ENCODE data around the gene PRDM10. TPM values are rescaled to one million over a fixed set of nuclear protein-coding genes. Genes with fewer than 3 reads are reported as not detected.

Gene PRDM10
- total RNA-seq, 1 experiment from 2014 or later, result 7.7 TPM

- Histone ChIP-seq H3K23me2 (ENCODE audit: insufficient read length, low read depth, low read length, poor library complexity, severe bottlenecking) (no peaks in the 10 kb centered on the region), H3K79me2 (ENCODE audit: insufficient read depth, low read length) (no peaks in the 10 kb centered on the region), H2BK20ac (ENCODE audit: low read depth, low read length, poor library complexity, severe bottlenecking) (no peak overlapping the region), H2BK15ac (ENCODE audit: low read depth, low read length) (no peak overlapping the region), H4K91ac (ENCODE audit: insufficient read length, low read depth, low read length) (no peak overlapping the region), H2AFZ (ENCODE audit: low read length) (no peak overlapping the region), H2AK5ac (ENCODE audit: insufficient read length, low read length) (no peak overlapping the region), H3K23ac (ENCODE audit: insufficient read length, low read depth, low read length) (no peak overlapping the region), H3K79me1 (ENCODE audit: insufficient read depth, low read depth, low read length, poor library complexity, severe bottlenecking) (no peaks in the 10 kb centered on the region), H3T11ph (ENCODE audit: low read length) (no peak overlapping the region), H3K4me2 (ENCODE audit: insufficient read depth, insufficient read length, low read length) (no peak overlapping the region), H3K18ac (ENCODE audit: insufficient read length, low read depth, low read length) (no peak overlapping the region), H3K56ac (ENCODE audit: insufficient read length, low read depth, low read length) (no peak overlapping the region), H3K27ac (ENCODE audit: insufficient read length, low read depth, low read length) (no peak overlapping the region), H4K8ac (replicated peaks; ENCODE audit: insufficient read length, low read depth, low read length) (no peak overlapping the region), H4K20me1 (ENCODE audit: control insufficient read depth, insufficient read depth, insufficient read length) (no peaks in the 10 kb centered on the region), H2BK5ac (ENCODE audit: insufficient read length, low read length) (no peak overlapping the region), H4K5ac (ENCODE audit: insufficient read length, low read depth, low read length) (no peak overlapping the region), H2BK120ac (ENCODE audit: low read depth, low read length, poor library complexity, severe bottlenecking) (no peak overlapping the region), H3K14ac (ENCODE audit: insufficient read depth, low read length) (no peak overlapping the region), H2BK12ac (ENCODE audit: insufficient read length, low read depth, low read length) (no peak overlapping the region), H3K4me1 (ENCODE audit: insufficient read depth, low read length) (no peaks in the 10 kb centered on the region), H3K27me3 (ENCODE audit: insufficient read depth, low read length) (no peaks in the 10 kb centered on the region), H3K9ac (ENCODE audit: extremely low read depth, insufficient read length, low read length) (no peak overlapping the region), H3K9me3 (ENCODE audit: control insufficient read depth, low read depth, low read length) (no peaks in the 10 kb centered on the region), H3K4ac (ENCODE audit: low read depth, low read length) (no peak overlapping the region)
- Mint-ChIP-seq H3K27me3 (ENCODE audit: low read depth) (no peaks in the 10 kb centered on the region), H3K4me1 (peaks cover 3 to 6% of the 10 kb centered on the region in 2 experiments; a peak in 1 of 4 replicates), H3K4me3 (no peak overlapping the region), H3K9me3 (no peaks in the 10 kb centered on the region), H3K27ac (no peak overlapping the region), H3K36me3 (ENCODE audit: insufficient read depth in 1 of 3, low read depth in 3 of 3) (peaks cover 0 to 6% (median 2%) of the 10 kb centered on the region in 3 experiments; a peak in 4 of 7 replicates)
- no CpG with 5 or more reads among the region's 3 CpGs for whole genome bisulfite sequencing (ENCODE audit: extremely low coverage, insufficient read length, low lambda C conversion rate)
- no peak for DNase-seq
- TF ChIP-seq CTCF (conservative IDR thresholded peaks at IDR 0.05), result no peak
Measured at GRCh38 chr11:129965248-129965647, 37.4 kb downstream of the PRDM10 start.

Data from H9 (cell line).